ENCODE results near the gene CSNK1A1L. TPM values are rescaled to one million over a fixed set of nuclear protein-coding genes. Genes with fewer than 3 reads are reported as not detected.

The CSNK1A1L gene
- total and polyA plus RNA-seq, 2 donors from 2014 or later = not detected

DNA sequence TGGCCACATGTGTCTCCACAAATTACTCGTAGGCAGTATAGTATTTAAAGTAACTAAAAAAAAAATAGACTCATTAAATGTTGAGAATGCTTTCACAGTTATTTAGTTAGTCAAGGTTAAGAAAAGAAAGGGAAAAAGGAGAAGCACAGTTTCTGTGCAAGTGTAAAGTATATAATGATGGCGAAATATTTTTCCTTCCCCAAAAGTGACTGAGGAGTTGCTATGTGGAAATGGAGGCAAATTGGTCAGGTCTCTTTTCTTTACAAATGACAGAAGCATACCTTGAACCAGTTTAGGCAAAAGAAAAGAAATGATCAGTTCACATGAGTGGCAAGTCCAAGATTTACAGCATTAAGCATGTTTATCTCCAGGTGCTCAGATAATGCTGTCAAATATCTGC is 18.0 kb downstream of the CSNK1A1L start:
- TF ChIP-seq, protein P1, sequence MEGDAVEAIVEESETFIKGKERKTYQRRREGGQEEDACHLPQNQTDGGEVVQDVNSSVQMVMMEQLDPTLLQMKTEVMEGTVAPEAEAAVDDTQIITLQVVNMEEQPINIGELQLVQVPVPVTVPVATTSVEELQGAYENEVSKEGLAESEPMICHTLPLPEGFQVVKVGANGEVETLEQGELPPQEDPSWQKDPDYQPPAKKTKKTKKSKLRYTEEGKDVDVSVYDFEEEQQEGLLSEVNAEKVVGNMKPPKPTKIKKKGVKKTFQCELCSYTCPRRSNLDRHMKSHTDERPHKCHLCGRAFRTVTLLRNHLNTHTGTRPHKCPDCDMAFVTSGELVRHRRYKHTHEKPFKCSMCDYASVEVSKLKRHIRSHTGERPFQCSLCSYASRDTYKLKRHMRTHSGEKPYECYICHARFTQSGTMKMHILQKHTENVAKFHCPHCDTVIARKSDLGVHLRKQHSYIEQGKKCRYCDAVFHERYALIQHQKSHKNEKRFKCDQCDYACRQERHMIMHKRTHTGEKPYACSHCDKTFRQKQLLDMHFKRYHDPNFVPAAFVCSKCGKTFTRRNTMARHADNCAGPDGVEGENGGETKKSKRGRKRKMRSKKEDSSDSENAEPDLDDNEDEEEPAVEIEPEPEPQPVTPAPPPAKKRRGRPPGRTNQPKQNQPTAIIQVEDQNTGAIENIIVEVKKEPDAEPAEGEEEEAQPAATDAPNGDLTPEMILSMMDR (IDR thresholded peaks at IDR 0.05; ENCODE audit: borderline replicate concordance, extremely low read depth, insufficient read depth) = no peak
- H3K27me3 ChIP-seq (ENCODE audit: control insufficient read depth, insufficient read depth, low read length) = no peaks in the 10 kb centered on the region
- no peak overlapping the region for H3K27ac ChIP-seq (ENCODE audit: low read depth in 2 of 2, low read length in 2 of 2)
- no peak overlapping the region for H3K9ac ChIP-seq (ENCODE audit: low read length in 3 of 3)
- H3K4me3 ChIP-seq (ENCODE audit: low read length in 3 of 3) = no peak overlapping the region
- intact Hi-C loops (cut with DNase I) = no loop called here
- DNase-seq (no peak), FAIRE-seq (no peak)
- no peaks in the 10 kb centered on the region for H3K9me3 ChIP-seq (ENCODE audit: control insufficient read depth in 2 of 3, insufficient read depth in 1 of 3, low read length in 3 of 3)
- no peaks in the 10 kb centered on the region for H3K36me3 ChIP-seq (ENCODE audit: control insufficient read depth in 2 of 3, insufficient read depth in 3 of 3, low read length in 3 of 3)
- H3K4me1 ChIP-seq (ENCODE audit: control insufficient read depth in 2 of 3, insufficient read depth in 2 of 3, low read depth in 1 of 3, low read length in 3 of 3) = no peaks in the 10 kb centered on the region

GRCh38 chr13:37085606-37086005 is 19.9 kb downstream of the CSNK1A1L start:
- Histone ChIP-seq H3K9me3 (ENCODE audit: control insufficient read depth in 2 of 3, insufficient read depth in 1 of 3, low read length in 3 of 3) (no peaks in the 10 kb centered on the region), H3K27me3 (ENCODE audit: control insufficient read depth, insufficient read depth, low read length) (no peaks in the 10 kb centered on the region), H3K27ac (ENCODE audit: low read depth in 2 of 2, low read length in 2 of 2) (no peak overlapping the region), H3K9ac (ENCODE audit: low read length in 3 of 3) (no peak overlapping the region), H3K4me1 (ENCODE audit: control insufficient read depth in 2 of 3, insufficient read depth in 2 of 3, low read depth in 1 of 3, low read length in 3 of 3) (no peaks in the 10 kb centered on the region), H3K36me3 (ENCODE audit: control insufficient read depth in 2 of 3, insufficient read depth in 3 of 3, low read length in 3 of 3) (no peaks in the 10 kb centered on the region), H3K4me3 (ENCODE audit: low read length in 3 of 3) (no peak overlapping the region)
- intact Hi-C loops (cut with DNase I) = no loop called here
- TF ChIP-seq, protein P1 (IDR thresholded peaks at IDR 0.05; ENCODE audit: borderline replicate concordance, extremely low read depth, insufficient read depth) = no peak
- peak; percentile 11 for FAIRE-seq
- DNase-seq = no peak

GRCh38 chr13:37076818-37077217 is 28.6 kb downstream of the CSNK1A1L start:
- no peak for FAIRE-seq
- intact Hi-C loops (cut with DNase I) = no loop called here

More at GRCh38 chr13:37076818-37077217, 28.6 kb downstream of the CSNK1A1L start:
- TF ChIP-seq, protein P1 (IDR thresholded peaks at IDR 0.05; ENCODE audit: borderline replicate concordance, extremely low read depth, insufficient read depth) = no peak
- DNase-seq = no peak
- Histone ChIP-seq H3K27ac (ENCODE audit: low read depth in 2 of 2, low read length in 2 of 2) (no peak overlapping the region), H3K9me3 (ENCODE audit: control insufficient read depth in 2 of 3, insufficient read depth in 1 of 3, low read length in 3 of 3) (no peaks in the 10 kb centered on the region), H3K27me3 (ENCODE audit: control insufficient read depth, insufficient read depth, low read length) (no peaks in the 10 kb centered on the region), H3K9ac (ENCODE audit: low read length in 3 of 3) (no peak overlapping the region), H3K36me3 (ENCODE audit: control insufficient read depth in 2 of 3, insufficient read depth in 3 of 3, low read length in 3 of 3) (no peaks in the 10 kb centered on the region), H3K4me3 (ENCODE audit: low read length in 3 of 3) (no peak overlapping the region), H3K4me1 (ENCODE audit: control insufficient read depth in 2 of 3, insufficient read depth in 2 of 3, low read depth in 1 of 3, low read length in 3 of 3) (no peaks in the 10 kb centered on the region)
